ENCODE data around the gene C12orf60.

Gene C12orf60

DNA sequence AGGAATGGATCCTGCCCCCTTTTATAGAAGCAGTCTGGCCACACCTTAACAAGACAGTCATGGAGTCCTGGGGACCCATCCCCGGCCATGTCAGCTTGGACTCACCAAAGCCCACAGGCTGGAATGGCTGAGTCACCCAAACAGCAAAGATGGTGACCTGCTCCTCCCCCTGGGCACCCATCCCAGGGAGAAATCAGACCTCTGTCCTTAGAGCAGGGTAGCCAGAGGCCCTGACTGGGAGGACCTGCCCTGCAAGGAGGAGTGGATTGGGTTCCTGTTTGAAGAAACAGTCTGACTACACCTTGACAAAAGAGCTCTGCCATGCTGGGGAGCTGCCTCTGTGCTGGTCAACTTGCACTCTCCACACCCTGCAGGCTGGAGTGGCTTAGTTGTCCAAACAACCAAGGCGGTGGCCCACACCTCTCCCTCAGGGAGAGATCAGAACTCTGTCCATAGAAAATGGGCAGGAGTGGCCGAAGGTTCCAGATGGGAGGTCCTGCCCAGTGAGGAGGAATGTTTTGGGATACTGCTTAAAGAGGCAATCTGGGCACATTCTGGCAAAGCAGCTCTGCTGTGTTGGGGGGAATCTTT lies 65.5 kb downstream of the C12orf60 start:
- no peak for DNase-seq (ENCODE audit: low read depth)
- TF ChIP-seq, protein P1, sequence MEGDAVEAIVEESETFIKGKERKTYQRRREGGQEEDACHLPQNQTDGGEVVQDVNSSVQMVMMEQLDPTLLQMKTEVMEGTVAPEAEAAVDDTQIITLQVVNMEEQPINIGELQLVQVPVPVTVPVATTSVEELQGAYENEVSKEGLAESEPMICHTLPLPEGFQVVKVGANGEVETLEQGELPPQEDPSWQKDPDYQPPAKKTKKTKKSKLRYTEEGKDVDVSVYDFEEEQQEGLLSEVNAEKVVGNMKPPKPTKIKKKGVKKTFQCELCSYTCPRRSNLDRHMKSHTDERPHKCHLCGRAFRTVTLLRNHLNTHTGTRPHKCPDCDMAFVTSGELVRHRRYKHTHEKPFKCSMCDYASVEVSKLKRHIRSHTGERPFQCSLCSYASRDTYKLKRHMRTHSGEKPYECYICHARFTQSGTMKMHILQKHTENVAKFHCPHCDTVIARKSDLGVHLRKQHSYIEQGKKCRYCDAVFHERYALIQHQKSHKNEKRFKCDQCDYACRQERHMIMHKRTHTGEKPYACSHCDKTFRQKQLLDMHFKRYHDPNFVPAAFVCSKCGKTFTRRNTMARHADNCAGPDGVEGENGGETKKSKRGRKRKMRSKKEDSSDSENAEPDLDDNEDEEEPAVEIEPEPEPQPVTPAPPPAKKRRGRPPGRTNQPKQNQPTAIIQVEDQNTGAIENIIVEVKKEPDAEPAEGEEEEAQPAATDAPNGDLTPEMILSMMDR (IDR thresholded peaks at IDR 0.05; ENCODE audit: low read length, missing control alignments) = no peak
- no peak overlapping the region for H3K4me3 ChIP-seq (replicated peaks; ENCODE audit: low read depth, low read length)

DNA sequence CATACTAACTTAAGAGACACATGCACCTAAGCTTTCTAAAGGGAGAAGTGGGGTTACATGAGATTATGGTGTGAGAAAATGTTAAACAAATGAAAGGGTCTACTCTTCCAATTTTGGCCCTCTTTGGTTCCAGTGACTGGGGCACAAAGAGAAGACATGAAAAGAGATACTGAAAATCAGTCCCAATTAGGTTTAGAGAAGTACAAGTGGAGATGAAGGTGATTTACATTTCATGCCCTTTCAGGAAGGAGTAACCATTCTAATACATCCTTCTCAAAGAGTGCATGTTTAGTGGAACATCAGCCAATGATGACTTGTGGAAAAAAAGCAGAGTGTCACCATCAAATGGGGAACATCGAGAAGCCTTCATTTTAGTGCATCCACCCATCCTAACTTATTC lies 67.8 kb downstream of the C12orf60 start:
- TF ChIP-seq, protein P1 (IDR thresholded peaks at IDR 0.05; ENCODE audit: low read length, missing control alignments) = no peak
- no peak for DNase-seq (ENCODE audit: low read depth)
- no peak overlapping the region for H3K4me3 ChIP-seq (replicated peaks; ENCODE audit: low read depth, low read length)

DNA sequence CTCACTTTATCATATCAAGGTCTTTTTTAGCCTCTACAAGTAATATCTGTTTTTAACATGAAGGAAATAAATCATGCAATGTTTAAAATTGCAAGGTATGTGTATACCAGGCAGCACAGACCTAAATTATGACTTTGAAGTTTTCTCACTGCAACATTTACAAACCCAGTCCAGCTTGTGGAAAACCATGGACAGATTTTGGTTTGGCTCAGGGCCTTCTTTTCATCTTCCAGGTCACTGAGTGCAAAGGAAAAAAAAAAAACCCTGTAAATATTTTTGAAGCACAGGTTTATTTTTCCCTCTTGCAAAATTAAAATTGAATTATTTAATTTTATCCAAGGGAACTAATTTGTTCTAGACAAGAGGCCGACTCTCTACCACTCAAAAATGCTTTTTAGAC lies 68.4 kb downstream of the C12orf60 start:
- TF ChIP-seq, protein P1 (IDR thresholded peaks at IDR 0.05; ENCODE audit: low read length, missing control alignments) = no peak
- H3K4me3 ChIP-seq (replicated peaks; ENCODE audit: low read depth, low read length) = no peak overlapping the region
- DNase-seq (ENCODE audit: low read depth) = no peak

DNA sequence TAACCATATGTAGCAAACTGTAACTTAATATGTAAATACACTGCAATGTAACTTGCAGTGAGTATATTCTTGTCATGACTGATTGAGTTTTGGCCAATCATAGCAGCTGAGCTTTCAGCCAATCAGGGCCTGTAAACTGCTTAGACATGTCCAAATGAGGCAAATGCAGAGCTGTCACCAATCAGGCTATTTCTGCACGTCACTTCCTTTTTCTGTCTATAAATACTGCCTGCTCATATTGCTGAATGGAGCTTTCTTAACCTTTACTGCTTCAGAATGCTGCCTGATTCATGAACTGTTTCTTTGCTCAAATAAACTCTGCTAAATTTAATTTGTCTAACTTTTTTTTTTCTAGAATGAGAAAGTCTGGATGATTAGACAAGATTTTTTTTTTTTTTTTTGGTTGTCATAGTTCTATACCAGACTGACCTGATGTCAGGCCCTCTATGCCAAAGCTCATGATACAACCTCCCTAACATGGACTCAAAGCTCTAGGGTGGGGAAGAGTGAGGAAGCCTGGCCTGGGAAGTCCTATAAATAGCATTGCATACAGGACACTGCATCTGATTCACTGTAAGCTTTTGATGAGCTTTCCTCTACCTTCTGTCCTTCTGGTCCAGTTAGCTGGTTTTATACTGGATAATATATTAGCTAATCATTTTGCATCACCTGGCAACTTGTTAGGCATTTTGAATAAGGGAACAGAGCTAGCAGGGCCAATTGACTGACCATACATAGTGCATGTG lies 70.1 kb downstream of the C12orf60 start:
- H3K4me3 ChIP-seq (replicated peaks; ENCODE audit: low read depth, low read length) = no peak overlapping the region
- no peak for DNase-seq (ENCODE audit: low read depth)
- TF ChIP-seq, protein P1 (IDR thresholded peaks at IDR 0.05; ENCODE audit: low read length, missing control alignments) = no peak
